HepG2 (cell line): ENCODE measurements around the gene POLR1H. TPM values are rescaled to one million over a fixed set of nuclear protein-coding genes. Genes with fewer than 3 reads are reported as not detected.

Experiments
- DMAP1 ChIP-seq: IDR thresholded peaks from 2 replicates; pipeline ENCODE4 v1.6.1; 2016
- ETS1 ChIP-seq: sonication (generic); formaldehyde crosslinking; IDR thresholded peaks from 2 replicates; pipeline ENCODE4 v1.4.0; 2020; ENCODE audit warnings: missing genetic modification reagents
- ETV5 ChIP-seq: IDR thresholded peaks from 2 replicates; pipeline ENCODE4 v1.6.1; 2018; ENCODE audit warnings: missing biosample characterization, missing genetic modification reagents, inconsistent platforms, borderline replicate concordance
- HNF1A ChIP-seq, 2 experiments: sonication (generic) in 1 of 2; formaldehyde crosslinking in 1 of 2; IDR thresholded peaks; 2 replicates each; pipeline versions ENCODE4 v1.4.0 to v1.6.1; 2016 to 2020; ENCODE audit warnings: borderline replicate concordance in 1 of 2, low read depth in 1 of 2, mild to moderate bottlenecking in 1 of 2, missing genetic modification reagents in 1 of 2
- HOXA5 ChIP-seq: sonication (generic); formaldehyde crosslinking; IDR thresholded peaks from 2 replicates; pipeline ENCODE4 v1.4.0; 2020; ENCODE audit warnings: missing genetic modification reagents
- MYNN ChIP-seq: sonication (generic); formaldehyde crosslinking; IDR thresholded peaks from 2 replicates; pipeline ENCODE4 v1.4.0; 2020; ENCODE audit warnings: mild to moderate bottlenecking, low read depth, missing genetic modification reagents
- NFE2 ChIP-seq: sonication (generic); formaldehyde crosslinking; IDR thresholded peaks from 2 replicates; pipeline ENCODE4 v1.4.0; 2020; ENCODE audit warnings: missing genetic modification reagents
- NONO ChIP-seq, 2 experiments: fragments of 450-650 bp in 1 of 2; sonication (generic) in 1 of 2; formaldehyde crosslinking in 1 of 2; IDR thresholded peaks in 1 of 2; conservative IDR thresholded peaks in 1 of 2; 2 replicates each; pipeline versions ENCODE4 v1.6.1 to v1.8.0; 2017 to 2022; ENCODE audit warnings: mild to moderate bottlenecking in 1 of 2, missing genetic modification reagents in 1 of 2, moderate library complexity in 1 of 2
- REL ChIP-seq: sonication (generic); formaldehyde crosslinking; conservative IDR thresholded peaks from 2 replicates; pipeline ENCODE4 v1.8.0; 2022; ENCODE audit warnings: mild to moderate bottlenecking, missing genetic modification reagents, moderate library complexity
- SP5 ChIP-seq: IDR thresholded peaks from 2 replicates; pipeline ENCODE4 v1.6.1; 2016; ENCODE audit warnings: low read depth, borderline replicate concordance
- SRSF9 ChIP-seq: fragments of 200-400 bp; formaldehyde crosslinking; IDR thresholded peaks from 2 replicates; pipeline ENCODE4 v1.6.1; 2018; ENCODE audit warnings: borderline replicate concordance, mild to moderate bottlenecking, low read depth, low read length; ENCODE audit not compliant: insufficient read depth, poor library complexity, severe bottlenecking
- THYN1 ChIP-seq: sonication (generic); formaldehyde crosslinking; IDR thresholded peaks from 2 replicates; pipeline ENCODE4 v1.8.1; 2023; ENCODE audit warnings: low read depth, mild to moderate bottlenecking, moderate library complexity, missing genetic modification reagents, borderline replicate concordance
- ZC3H4 ChIP-seq: sonication (generic); formaldehyde crosslinking; IDR thresholded peaks from 2 replicates; pipeline ENCODE4 v1.4.0; 2020; ENCODE audit warnings: missing genetic modification reagents, borderline replicate concordance
- ZNF282 ChIP-seq: fragments of 450-650 bp; IDR thresholded peaks from 2 replicates; pipeline ENCODE4 v1.6.1; 2018; ENCODE audit not compliant: partially characterized antibody
- polyA plus RNA-seq, 8 experiments: library from polyadenylated mRNA; depleted of rRNA in 3 of 8; stranded (reverse) in 7 of 8; unstranded in 1 of 8; fragments of >200 nt; fragmentation: Illumina TruSeq in 4 of 8; extraction: Trizol in 4 of 8; gene quantifications; 2 replicates each; pipeline versions ENCODE4 v1.2.1 to v1.2.3, GENCODE V29; 2011 to 2016; ENCODE audit warnings: low read depth in 4 of 8, missing spikeins in 1 of 8, mixed read lengths in 1 of 8; ENCODE audit not compliant: insufficient read depth in 1 of 8
- total RNA-seq, 5 experiments: library from RNA; depleted of rRNA; stranded (reverse); fragments of >200 nt; fragmentation: Illumina TruSeq; extraction: Trizol; gene quantifications; 2 replicates each; pipeline ENCODE4 v1.2.3, GENCODE V29; 2016; ENCODE audit warnings: low read depth in 1 of 5
- TF ChIP-seq, protein P1 (sequence below), 2 experiments: IDR thresholded peaks; 2 replicates each; pipeline ENCODE4 v1.6.1; 2011 to 2012; ENCODE audit warnings: low read length in 2 of 2, borderline replicate concordance in 1 of 2, low read depth in 1 of 2, mild to moderate bottlenecking in 1 of 2, moderate library complexity in 1 of 2
- TF ChIP-seq, protein P2 (sequence below): IDR thresholded peaks from 2 replicates; pipeline ENCODE4 v1.6.1; 2016; ENCODE audit warnings: low read depth, control low read depth

Gene POLR1H
- total and polyA plus RNA-seq, 2 of the 13 experiments (the other 11 are each of a cell fraction or from before 2014, with no cell fraction given): 61.4 to 79.8 TPM

DNA sequence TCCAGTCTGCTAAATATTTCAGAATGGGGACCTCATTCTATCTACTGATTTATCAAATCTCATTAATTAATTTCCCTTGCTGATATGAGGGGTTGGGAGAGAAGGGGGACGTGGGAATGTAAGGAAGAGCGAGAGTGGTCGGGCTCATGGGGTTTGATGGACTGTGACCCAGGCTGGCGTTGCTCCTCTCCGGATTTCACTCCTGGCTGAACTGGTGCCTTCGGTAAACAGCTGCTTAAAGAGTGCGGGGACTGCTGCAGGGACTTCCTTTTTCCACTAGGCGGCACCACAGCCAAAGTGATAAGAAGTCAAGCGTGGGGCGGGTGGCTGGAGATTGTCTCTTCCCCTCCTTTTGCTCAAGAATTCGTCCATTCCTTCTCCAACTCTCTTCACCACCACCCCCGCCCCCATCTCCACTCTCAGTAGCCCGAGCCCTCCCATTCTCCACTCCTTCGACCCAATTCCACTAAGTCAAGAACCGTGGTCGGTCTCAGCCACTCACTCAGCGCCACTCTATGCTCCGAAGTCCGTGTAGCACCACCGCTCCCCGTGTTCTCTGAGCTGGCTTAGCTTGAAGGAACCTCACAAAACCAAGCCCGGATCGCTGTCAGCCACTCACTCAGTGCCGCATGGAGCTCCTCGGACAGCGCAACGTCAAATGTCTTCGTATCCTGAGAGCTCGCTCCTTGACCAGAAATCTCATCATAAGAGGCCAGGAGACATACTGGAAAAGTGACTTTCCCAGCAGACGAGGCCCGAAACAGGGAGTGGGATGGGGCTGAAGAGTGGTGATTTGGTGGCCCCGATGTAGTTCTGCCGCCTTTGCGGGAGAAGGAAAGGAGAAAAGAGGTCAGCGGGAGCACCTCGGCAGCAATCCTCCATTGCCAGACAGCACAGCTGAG, 42.2 kb downstream of the POLR1H start (continued):
- TF ChIP-seq ZNF282 (no peak), ETV5 (CRISPR knock-in tag) (peak; percentile 70; the same call in 1 of the 2 replicates), ETS1 (CRISPR knock-in tag) (0 out of 2 replicates have a peak, but pooled peaks have one; percentile 37), ZC3H4 (no peak), THYN1 (0 out of 2 replicates have a peak, but pooled peaks have one; percentile 70), NFE2 (CRISPR knock-in tag) (no peak), SRSF9 (no peak), SP5 (CRISPR knock-in tag) (peak; percentile 47; the same call in 1 of the 2 replicates), NONO (IDR thresholded peaks at IDR 0.05) (no peak), NONO (CRISPR knock-in tag; conservative IDR thresholded peaks at IDR 0.05) (peak; percentile 48; the same call in 1 of the 2 replicates), HOXA5 (CRISPR knock-in tag) (peak; percentile 74; the same call in 1 of the 2 replicates), MYNN (CRISPR knock-in tag) (no peak), DMAP1 (CRISPR knock-in tag) (peak; percentile 53; the same call in 1 of the 2 replicates), HNF1A (IDR thresholded peaks at IDR 0.05; ENCODE audit: low read depth) (no peak), HNF1A (CRISPR knock-in tag; IDR thresholded peaks at IDR 0.05; ENCODE audit: borderline replicate concordance) (no peak), REL (CRISPR knock-in tag) (no peak)
- TF ChIP-seq, protein P1, sequence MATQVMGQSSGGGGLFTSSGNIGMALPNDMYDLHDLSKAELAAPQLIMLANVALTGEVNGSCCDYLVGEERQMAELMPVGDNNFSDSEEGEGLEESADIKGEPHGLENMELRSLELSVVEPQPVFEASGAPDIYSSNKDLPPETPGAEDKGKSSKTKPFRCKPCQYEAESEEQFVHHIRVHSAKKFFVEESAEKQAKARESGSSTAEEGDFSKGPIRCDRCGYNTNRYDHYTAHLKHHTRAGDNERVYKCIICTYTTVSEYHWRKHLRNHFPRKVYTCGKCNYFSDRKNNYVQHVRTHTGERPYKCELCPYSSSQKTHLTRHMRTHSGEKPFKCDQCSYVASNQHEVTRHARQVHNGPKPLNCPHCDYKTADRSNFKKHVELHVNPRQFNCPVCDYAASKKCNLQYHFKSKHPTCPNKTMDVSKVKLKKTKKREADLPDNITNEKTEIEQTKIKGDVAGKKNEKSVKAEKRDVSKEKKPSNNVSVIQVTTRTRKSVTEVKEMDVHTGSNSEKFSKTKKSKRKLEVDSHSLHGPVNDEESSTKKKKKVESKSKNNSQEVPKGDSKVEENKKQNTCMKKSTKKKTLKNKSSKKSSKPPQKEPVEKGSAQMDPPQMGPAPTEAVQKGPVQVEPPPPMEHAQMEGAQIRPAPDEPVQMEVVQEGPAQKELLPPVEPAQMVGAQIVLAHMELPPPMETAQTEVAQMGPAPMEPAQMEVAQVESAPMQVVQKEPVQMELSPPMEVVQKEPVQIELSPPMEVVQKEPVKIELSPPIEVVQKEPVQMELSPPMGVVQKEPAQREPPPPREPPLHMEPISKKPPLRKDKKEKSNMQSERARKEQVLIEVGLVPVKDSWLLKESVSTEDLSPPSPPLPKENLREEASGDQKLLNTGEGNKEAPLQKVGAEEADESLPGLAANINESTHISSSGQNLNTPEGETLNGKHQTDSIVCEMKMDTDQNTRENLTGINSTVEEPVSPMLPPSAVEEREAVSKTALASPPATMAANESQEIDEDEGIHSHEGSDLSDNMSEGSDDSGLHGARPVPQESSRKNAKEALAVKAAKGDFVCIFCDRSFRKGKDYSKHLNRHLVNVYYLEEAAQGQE (IDR thresholded peaks at IDR 0.05; ENCODE audit: borderline replicate concordance in 1 of 2, low read depth in 1 of 2, low read length in 2 of 2): no peak
- TF ChIP-seq, protein P2, sequence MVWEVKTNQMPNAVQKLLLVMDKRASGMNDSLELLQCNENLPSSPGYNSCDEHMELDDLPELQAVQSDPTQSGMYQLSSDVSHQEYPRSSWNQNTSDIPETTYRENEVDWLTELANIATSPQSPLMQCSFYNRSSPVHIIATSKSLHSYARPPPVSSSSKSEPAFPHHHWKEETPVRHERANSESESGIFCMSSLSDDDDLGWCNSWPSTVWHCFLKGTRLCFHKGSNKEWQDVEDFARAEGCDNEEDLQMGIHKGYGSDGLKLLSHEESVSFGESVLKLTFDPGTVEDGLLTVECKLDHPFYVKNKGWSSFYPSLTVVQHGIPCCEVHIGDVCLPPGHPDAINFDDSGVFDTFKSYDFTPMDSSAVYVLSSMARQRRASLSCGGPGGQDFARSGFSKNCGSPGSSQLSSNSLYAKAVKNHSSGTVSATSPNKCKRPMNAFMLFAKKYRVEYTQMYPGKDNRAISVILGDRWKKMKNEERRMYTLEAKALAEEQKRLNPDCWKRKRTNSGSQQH (CRISPR knock-in tag): no peak
